Peyer's patch (tissue), 4 donors: ENCODE measurements around the gene BMPER.

Experiments
- POLR2A ChIP-seq, 2 donors: fragments of 450-650 bp; IDR thresholded peaks; one replicate each; pipeline ENCODE4 v1.5.1; 2017; ENCODE audit warnings: antibody characterized with exemption in 2 of 2, mild to moderate bottlenecking in 2 of 2, moderate library complexity in 2 of 2
- TF ChIP-seq, protein P1 (sequence below), 6 experiments: fragments of 450-650 bp in 4 of 6; fragments of 200-600 bp in 2 of 6; sonication (generic) in 1 of 6; IDR thresholded peaks; one replicate each; pipeline ENCODE4 v1.5.1; 2017 to 2019; ENCODE audit warnings: antibody characterized with exemption in 6 of 6, mild to moderate bottlenecking in 3 of 6, moderate library complexity in 1 of 6

DNA sequence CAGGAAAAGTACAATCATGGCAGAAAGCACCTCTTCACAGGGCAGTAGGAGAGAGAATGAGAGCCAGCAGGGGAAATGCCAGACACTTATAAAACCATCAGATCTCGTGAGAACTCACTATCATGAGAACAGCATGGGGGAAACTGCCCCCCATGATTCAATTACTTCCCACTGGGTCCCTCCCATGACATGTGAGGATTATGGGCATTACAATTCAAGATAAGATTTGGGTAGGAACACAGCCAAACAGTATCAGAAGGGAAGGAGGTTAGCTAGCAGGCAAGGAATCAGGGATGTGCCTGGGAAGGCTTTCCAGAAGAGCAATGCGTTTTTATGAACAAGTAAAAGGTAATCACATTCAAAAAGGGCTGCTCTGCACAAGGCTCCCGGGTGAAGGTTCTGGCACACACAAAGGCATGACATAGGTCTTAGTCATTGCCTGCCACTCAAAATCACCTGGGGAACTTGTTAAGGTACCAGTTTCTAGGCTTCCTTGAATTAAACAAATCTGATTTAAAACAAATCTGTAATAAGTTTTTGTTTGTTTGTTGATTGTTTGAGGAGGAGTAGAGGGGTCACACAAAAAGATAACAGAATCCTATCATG lies 40.9 kb downstream of the BMPER start:
- TF ChIP-seq, protein P1, sequence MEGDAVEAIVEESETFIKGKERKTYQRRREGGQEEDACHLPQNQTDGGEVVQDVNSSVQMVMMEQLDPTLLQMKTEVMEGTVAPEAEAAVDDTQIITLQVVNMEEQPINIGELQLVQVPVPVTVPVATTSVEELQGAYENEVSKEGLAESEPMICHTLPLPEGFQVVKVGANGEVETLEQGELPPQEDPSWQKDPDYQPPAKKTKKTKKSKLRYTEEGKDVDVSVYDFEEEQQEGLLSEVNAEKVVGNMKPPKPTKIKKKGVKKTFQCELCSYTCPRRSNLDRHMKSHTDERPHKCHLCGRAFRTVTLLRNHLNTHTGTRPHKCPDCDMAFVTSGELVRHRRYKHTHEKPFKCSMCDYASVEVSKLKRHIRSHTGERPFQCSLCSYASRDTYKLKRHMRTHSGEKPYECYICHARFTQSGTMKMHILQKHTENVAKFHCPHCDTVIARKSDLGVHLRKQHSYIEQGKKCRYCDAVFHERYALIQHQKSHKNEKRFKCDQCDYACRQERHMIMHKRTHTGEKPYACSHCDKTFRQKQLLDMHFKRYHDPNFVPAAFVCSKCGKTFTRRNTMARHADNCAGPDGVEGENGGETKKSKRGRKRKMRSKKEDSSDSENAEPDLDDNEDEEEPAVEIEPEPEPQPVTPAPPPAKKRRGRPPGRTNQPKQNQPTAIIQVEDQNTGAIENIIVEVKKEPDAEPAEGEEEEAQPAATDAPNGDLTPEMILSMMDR (IDR thresholded peaks at IDR 0.05), result no peak
- no peak for TF ChIP-seq POLR2A (IDR thresholded peaks at IDR 0.05)
